Stimulated activated effector memory CD8-positive, alpha-beta T cell treated with anti-CD3 and anti-CD28 coated beads, Interleukin-12 subunit alpha, Interleukin-12 subunit beta, amount 100 ng/mL, for 72 hours (primary cell): Measurements from ENCODE around the gene TRIM5.

Experiments used
- ATAC-seq: fragments of 150-1000 bp; cut with Tn5 transposase; 2 replicates; pipeline ENCODE4 v1.10.0; 2021
- DNase-seq, 2 donors: peaks; one replicate each; pipeline ENCODE4 v3.0.0; 2021 to 2022; ENCODE audit warnings: low spot score in 2 of 2
- H3K27ac Mint-ChIP-seq: one replicate; pipeline ENCODE4 v1.8.0; 2022; ENCODE audit warnings: mild to moderate bottlenecking, mixed read lengths
- H3K36me3 Mint-ChIP-seq: one replicate; pipeline ENCODE4 v1.8.0; 2022; ENCODE audit warnings: mild to moderate bottlenecking, mixed read lengths
- H3K4me1 Mint-ChIP-seq: one replicate; pipeline ENCODE4 v1.8.0; 2022; ENCODE audit warnings: mixed read lengths
- H3K4me3 Mint-ChIP-seq: one replicate; pipeline ENCODE4 v1.8.0; 2022; ENCODE audit warnings: mild to moderate bottlenecking, mixed read lengths
- H3K9me3 Mint-ChIP-seq: one replicate; pipeline ENCODE4 v1.8.0; 2022; ENCODE audit warnings: mixed read lengths

Gene TRIM5

DNA sequence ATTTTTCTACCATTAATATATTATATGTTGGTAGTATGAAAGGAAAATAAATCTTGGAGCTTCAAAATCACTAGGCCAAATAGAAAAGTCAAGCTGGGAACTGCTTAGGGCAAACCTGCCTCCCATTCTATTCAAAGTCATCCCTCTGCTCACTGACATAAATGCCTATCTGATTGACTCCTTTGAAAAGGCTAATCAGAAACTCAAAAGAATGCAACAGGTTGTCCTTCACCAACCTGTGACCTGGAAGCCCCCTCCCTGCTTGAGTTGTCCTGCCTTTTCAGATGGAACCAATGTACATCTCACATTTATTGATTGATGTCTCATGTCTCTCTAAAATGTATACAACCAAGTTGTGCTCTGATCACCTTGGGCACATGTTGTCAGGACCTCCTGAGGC lies 63.3 kb downstream of the TRIM5 start:
- DNase-seq: no peak
- peaks cover 18% of the 10 kb centered on the region for H3K4me1 Mint-ChIP-seq
- no peaks in the 10 kb centered on the region for H3K36me3 Mint-ChIP-seq
- no peak for ATAC-seq
- H3K4me3 Mint-ChIP-seq: no peak overlapping the region
- no peak overlapping the region for H3K27ac Mint-ChIP-seq
- H3K9me3 Mint-ChIP-seq: no peaks in the 10 kb centered on the region

DNA sequence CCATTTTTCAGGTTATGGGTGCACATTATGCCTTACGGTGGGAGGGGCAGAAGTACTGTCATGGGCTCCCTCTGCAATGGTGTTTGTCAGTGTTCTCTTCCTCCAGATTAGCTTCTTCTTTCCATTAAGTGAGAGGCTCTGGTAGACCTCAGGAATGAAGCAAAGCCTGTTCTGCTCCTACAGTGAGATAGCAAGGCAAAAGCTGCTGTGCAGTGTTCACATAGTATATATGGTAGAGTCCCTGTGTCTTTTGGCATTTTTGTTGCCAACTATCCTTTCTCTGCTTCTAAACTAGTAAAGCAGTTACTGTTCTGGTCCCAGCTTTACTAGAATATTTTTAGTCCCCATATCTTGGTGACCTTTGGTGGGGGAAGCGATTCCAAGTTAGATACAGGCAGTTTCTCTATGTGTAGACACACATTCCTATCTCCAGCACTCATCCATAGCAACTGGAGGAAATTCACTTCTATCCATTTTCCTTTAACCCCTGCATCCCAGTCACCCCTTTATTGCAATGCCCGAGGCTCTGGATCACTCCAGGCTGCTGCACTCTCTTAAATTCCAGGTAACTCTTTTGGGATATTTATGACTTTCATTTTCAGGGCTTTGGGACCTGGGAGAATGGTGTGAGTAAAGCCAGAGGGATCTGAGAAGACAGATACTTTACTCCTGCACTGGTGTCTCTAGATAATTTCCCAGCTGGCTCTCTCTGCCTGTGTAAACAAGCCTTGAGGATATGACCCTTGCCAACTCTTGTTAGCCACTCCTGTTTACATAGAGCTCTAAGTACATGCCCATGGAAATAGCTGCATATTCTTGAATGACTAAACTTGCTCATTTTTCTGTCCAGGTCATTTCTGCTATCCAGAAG lies 64.0 kb downstream of the TRIM5 start:
- Mint-ChIP-seq H3K36me3 (no peaks in the 10 kb centered on the region), H3K4me1 (peaks cover 11% of the 10 kb centered on the region), H3K27ac (no peak overlapping the region), H3K4me3 (no peak overlapping the region), H3K9me3 (no peaks in the 10 kb centered on the region)
- no peak for ATAC-seq
- no peak for DNase-seq

DNA sequence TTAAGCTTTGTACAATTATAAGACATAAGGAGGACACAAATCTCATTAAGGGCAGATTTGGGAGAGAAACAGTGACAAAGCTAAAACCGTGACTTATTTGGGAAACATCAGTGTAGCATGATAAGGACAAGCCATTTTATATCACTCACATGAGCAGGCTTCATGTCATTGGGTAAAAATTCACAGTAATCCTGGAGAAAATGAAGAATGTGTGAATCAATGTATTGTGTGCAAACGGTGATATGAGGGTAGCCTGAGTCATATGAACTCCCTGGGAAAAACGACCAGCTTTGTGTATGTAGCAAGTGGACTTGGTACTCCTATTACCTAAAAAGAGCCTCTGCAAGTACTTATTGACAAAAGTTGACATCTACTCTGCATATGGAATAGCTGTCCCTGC lies 66.1 kb downstream of the TRIM5 start:
- Mint-ChIP-seq H3K4me1 (peaks cover 4% of the 10 kb centered on the region), H3K9me3 (no peaks in the 10 kb centered on the region), H3K27ac (no peak overlapping the region), H3K4me3 (no peak overlapping the region), H3K36me3 (no peaks in the 10 kb centered on the region)
- no peak for ATAC-seq
- DNase-seq: no peak
